Measurements from ENCODE around the gene CD244. TPM values are rescaled to one million over a fixed set of nuclear protein-coding genes. Genes with fewer than 3 reads are reported as not detected.

Gene CD244
- total and polyA plus RNA-seq, 10 donors: 2.1 to 25.7 (median 16.1) TPM

DNA sequence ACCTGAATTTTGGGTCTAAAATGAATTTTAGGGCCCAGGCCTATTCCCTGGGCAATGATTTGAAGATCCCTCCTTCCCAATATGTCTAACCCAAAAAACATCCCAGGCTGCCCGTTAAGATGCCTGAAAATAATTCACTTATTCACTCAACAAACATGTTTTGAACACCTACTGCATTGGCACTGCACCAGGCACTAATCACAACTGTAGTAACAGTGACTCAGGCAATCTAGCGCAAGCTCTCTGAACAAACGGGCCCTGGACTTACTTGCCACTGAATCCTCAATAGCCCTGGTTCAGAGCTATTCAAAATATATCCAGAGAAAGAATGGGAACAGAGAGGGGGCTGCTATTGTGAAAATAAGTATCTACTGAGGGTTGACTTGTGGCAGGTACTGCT lies 4.2 kb downstream of the CD244 start:
- H3K36me3 ChIP-seq: no peaks in the 10 kb centered on the region
- WGBS, 5 donors: 47 to 76% (median 52%) methylated on average over 3 of the region's 3 CpGs

DNA sequence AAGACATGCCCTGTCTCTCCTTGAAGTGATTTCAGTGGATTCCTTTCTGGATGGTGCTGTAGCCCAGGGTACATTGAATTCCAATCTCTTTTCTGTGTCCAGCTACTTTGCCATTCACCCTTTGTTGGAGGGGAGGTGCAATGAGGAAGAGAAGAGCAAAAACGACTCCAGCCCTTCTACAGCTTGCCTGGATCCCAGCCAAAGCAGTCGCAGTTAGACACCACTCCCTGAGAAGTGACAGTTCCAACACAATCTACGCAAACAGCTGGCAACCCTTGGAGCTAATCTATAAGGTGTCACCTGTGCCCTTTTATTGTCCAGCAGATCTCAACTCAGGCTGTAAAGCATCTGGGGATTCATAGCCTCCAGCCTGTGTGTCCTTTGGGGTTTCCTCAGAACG lies 4.6 kb downstream of the CD244 start:
- Histone ChIP-seq H3K36me3 (no peaks in the 10 kb centered on the region), H3K9me3 (peaks cover 0 to under 1% (median 0%) of the 10 kb centered on the region in 8 donors), H3K4me1 (peaks cover 0 to 95% (median 29%) of the 10 kb centered on the region in 6 donors), H3K27me3 (replicated peaks in 1 of 7) (peaks cover 0 to 9% (median 0%) of the 10 kb centered on the region in 7 donors), H3K4me3 (peak overlapping the region in 1 of 8 donors; percentile 30), H3K27ac (peak overlapping the region in 4 of 8 donors; percentile 37 to 87 (median 48))
- intact Hi-C loops (cut with DNase I; ENCODE audit: low total_unique reads): no loop called here
- no peak for DNase-seq
- WGBS, 5 donors: 26 to 48% (median 39%) methylated on average over 4 of the region's 4 CpGs
- no peak for TF ChIP-seq POLR2A (IDR thresholded peaks at IDR 0.05)
- no peak for TF ChIP-seq POLR2AphosphoS5 (IDR thresholded peaks at IDR 0.05)
- TF ChIP-seq, protein P1, sequence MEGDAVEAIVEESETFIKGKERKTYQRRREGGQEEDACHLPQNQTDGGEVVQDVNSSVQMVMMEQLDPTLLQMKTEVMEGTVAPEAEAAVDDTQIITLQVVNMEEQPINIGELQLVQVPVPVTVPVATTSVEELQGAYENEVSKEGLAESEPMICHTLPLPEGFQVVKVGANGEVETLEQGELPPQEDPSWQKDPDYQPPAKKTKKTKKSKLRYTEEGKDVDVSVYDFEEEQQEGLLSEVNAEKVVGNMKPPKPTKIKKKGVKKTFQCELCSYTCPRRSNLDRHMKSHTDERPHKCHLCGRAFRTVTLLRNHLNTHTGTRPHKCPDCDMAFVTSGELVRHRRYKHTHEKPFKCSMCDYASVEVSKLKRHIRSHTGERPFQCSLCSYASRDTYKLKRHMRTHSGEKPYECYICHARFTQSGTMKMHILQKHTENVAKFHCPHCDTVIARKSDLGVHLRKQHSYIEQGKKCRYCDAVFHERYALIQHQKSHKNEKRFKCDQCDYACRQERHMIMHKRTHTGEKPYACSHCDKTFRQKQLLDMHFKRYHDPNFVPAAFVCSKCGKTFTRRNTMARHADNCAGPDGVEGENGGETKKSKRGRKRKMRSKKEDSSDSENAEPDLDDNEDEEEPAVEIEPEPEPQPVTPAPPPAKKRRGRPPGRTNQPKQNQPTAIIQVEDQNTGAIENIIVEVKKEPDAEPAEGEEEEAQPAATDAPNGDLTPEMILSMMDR (IDR thresholded peaks at IDR 0.05 in 8 of 11, conservative IDR thresholded peaks at IDR 0.05 in 3 of 11): no peak

More for the DNA sequence above, 4.2 kb downstream of the CD244 start:
- H3K9me3 ChIP-seq: no peaks in the 10 kb centered on the region
- intact Hi-C loops (cut with DNase I; ENCODE audit: low total_unique reads): no loop called here
- H3K27me3 ChIP-seq (replicated peaks in 1 of 7): peaks cover 0 to 9% (median 0%) of the 10 kb centered on the region in 7 donors
- H3K27ac ChIP-seq: peak overlapping the region in 4 of 8 donors; percentile 37 to 87 (median 48)
- no peak for DNase-seq
- TF ChIP-seq POLR2AphosphoS5 (IDR thresholded peaks at IDR 0.05) (no peak), POLR2A (IDR thresholded peaks at IDR 0.05) (no peak)
- TF ChIP-seq, protein P1 (IDR thresholded peaks at IDR 0.05 in 8 of 11, conservative IDR thresholded peaks at IDR 0.05 in 3 of 11): no peak
- peaks cover 0 to 99% (median 33%) of the 10 kb centered on the region in 6 donors for H3K4me1 ChIP-seq
- H3K4me3 ChIP-seq: peak overlapping the region in 1 of 8 donors; percentile 30

- no peaks in the 10 kb centered on the region for H3K27me3 ChIP-seq (replicated peaks in 1 of 7)
- no peak for DNase-seq
- intact Hi-C loops (cut with DNase I; ENCODE audit: low total_unique reads): no loop called here
- H3K9me3 ChIP-seq: peaks cover 0 to 5% (median 0%) of the 10 kb centered on the region in 8 donors
- 29 to 45% (median 37%) methylated on average over 9 of the region's 9 CpGs for WGBS, 5 donors
- TF ChIP-seq, protein P1 (IDR thresholded peaks at IDR 0.05 in 8 of 11, conservative IDR thresholded peaks at IDR 0.05 in 3 of 11): no peak
- TF ChIP-seq POLR2A (IDR thresholded peaks at IDR 0.05) (no peak), POLR2AphosphoS5 (IDR thresholded peaks at IDR 0.05) (no peak)
- peak overlapping the region in 1 of 8 donors; percentile 33 for H3K4me3 ChIP-seq
- H3K4me1 ChIP-seq: peaks cover 0 to 69% (median 11%) of the 10 kb centered on the region in 6 donors
- H3K36me3 ChIP-seq: no peaks in the 10 kb centered on the region
- peak overlapping the region in 5 of 8 donors; percentile 5 to 77 (median 68) for H3K27ac ChIP-seq
Observed at GRCh38 chr1:160855181-160855981, 7.3 kb downstream of the CD244 start.

- Histone ChIP-seq H3K36me3 (no peaks in the 10 kb centered on the region), H3K27me3 (replicated peaks in 1 of 7) (no peaks in the 10 kb centered on the region), H3K4me3 (no peak overlapping the region), H3K9me3 (peaks cover 0 to 5% (median 0%) of the 10 kb centered on the region in 8 donors), H3K4me1 (peaks cover 0 to 55% (median 11%) of the 10 kb centered on the region in 6 donors), H3K27ac (peak overlapping the region in 2 of 8 donors; percentile 7 to 77)
- intact Hi-C loops (cut with DNase I; ENCODE audit: low total_unique reads): no loop called here
- TF ChIP-seq POLR2A (IDR thresholded peaks at IDR 0.05) (no peak), POLR2AphosphoS5 (IDR thresholded peaks at IDR 0.05) (no peak)
- TF ChIP-seq, protein P1 (IDR thresholded peaks at IDR 0.05 in 8 of 11, conservative IDR thresholded peaks at IDR 0.05 in 3 of 11): no peak
- WGBS, 5 donors: 83 to 93% (median 86%) methylated on average over 2 of the region's 2 CpGs
- DNase-seq: no peak
Observed at GRCh38 chr1:160853754-160854153, 8.9 kb downstream of the CD244 start.
